HG03045 (cell line): ENCODE data around the gene ZNF107.
"Not testable (repeated sequence)": the region's sequence is repeated elsewhere in the genome, so short reads cannot be mapped to it uniquely, and the experiment has no call there.

Source experiments
- ATAC-seq: cut with Tn5 transposase; IDR thresholded peaks from one replicate; pipeline ENCODE4 v1.9.1; 2021; ENCODE audit warnings: mild to moderate bottlenecking, moderate library complexity; ENCODE audit not compliant: unreplicated experiment

ZNF107 gene

DNA sequence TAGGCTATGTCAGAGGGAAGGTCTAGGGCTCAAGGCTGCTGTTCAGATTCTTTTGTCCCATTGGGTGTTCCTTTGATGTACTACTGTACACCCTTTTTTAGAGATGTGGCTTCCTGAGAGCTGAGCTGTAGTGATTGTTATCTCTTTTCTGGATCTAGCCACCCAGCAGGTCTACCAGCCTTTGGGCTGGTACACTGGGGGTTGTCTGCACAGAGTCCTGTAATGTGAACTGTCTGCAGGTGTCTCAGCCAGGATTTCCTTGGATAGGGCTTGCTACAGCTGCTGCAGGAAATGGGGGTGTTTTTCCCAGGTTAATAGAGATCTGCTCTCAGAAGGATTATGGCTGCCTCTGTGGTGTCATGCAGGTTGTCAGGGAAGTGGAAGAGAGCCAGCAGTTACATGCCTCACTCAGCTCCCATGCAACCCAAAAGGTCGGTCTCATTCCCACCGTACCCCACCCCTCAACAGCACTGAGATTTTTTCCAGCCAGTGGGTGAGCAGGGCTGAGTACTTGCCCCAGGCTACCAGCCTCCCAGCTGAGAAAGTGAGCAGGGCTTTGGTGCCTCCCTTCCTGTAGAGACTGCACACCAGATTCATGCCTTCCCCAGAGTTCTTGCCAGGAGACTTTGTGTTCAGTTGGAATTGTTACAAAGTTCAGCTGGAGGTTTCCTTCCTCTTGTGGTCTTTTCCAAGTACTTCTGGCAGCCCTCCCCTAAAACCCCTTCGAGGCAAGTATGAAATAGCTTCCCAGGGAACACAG, 63.3 kb downstream of the ZNF107 start:
- no peak for ATAC-seq

DNA sequence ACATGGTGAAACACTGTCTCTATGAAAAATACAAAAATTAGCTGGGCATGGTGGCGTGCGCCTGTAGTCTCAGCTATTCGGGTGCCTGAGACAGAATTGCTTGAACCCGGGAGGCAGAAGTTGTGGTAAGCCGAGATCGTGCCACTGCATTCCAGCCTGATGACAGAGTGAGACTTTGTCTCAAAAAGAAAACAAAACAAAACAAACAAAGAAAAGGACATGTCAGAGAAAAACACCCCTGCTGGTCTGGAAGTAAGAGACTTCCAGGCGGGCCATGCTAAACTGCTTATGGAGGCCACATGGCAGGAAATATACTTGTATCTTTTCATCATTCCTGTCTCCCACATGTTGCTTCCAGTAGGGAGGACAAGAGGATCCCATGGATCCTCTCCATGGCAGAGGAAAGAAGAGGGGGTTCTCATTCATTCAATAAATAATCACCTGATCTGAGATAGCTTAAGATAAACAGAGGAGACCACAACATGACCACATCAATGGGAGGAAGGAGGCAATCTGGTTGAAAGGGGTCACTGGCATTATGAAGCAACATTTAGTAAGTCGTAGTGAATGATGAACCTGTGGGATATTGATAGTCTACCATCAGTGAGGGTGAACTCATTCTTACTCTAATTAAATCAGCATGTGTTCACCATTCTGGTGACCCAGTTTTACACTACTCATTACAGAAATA, 67.8 kb downstream of the ZNF107 start:
- no peak for ATAC-seq

DNA sequence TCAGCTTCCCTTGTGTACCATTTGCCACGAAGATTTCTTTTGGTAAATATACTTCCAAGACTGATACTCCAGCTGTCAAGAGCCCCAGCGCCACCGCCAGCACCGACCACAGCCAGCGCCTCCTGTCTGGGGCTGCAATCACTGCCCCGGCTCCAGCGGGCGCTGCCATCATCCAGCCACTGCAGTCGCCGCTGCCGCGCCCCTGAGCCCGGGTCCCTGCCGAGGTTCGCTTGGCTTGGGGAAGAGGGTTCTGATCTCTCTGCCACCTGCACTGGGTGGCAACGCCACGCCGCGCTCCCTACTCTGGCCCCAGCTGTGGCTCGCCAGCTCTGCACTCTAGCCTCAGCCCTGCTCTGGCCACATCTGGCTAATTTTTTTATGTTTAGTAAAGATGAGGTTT, 70.6 kb downstream of the ZNF107 start:
- no peak for ATAC-seq

- not testable (repeated sequence) for ATAC-seq
These were observed 72.5 kb downstream of the ZNF107 start for GRCh38 chr7:64738403-64738802.

- ATAC-seq = not testable (repeated sequence)
These were observed 73.0 kb downstream of the ZNF107 start for GRCh38 chr7:64738953-64739352.

- ATAC-seq = no peak
These were observed 78.7 kb downstream of the ZNF107 start for GRCh38 chr7:64744680-64745079.

GRCh38 chr7:64747802-64748201, 81.9 kb downstream of the ZNF107 start:
- ATAC-seq = no peak

DNA sequence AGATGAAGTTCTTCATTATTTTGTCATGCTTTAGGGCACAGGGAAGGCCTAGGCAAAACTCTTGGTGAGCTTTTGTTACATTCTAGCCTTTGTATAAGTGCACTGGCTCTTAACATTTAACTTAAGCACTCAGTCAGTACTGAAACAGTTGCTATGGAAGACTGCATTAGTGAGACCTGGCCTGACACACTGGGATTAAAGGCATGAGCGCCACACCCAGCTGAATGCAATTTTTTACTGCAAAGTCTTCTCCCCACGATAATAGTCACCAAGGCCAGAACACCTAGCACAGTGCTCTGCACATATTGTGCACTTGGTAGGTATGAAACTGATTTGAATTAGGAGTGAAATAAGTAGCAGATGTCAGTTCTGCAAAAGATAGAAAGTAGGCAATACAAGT, 87.1 kb downstream of the ZNF107 start:
- no peak for ATAC-seq

DNA sequence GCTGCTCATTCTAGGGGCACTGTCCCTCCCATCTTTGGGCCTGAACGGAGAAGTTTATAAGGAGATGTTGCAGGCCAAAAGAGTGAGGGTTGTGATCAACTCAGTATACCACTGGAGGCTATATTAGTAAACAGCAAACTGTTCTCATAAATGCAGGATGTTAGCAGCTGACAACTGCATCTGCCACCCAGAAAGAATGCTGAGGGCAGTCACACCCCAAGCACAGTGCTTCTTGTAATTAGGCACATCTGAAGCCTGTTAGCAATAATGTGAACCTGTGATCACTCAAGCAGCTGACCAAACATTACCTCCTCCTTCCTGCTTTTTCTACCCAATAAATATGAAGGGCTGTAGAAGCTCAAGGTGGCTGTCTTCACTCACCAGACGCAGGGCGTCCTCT, 89.9 kb downstream of the ZNF107 start:
- no peak for ATAC-seq

DNA sequence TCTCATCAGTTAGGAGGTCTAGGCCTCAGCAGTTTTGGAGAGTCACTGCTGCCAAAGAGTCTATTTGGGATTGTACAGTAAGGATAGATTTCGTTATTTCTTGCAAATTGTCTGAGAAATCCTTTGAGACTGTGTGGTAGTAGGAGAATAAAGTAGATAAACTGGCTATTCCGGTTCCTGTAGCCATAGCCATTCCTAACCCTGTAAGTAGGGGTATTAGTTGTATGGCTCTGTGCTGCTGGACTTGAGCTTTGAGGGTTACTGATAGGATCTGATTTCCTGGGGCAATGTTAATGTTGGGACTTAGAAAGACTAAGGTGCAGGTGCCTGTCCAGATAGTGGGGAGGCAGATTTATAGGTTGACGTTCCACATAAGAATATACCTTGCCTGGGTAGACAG, 92.2 kb downstream of the ZNF107 start:
- ATAC-seq = no peak
